HG03571 (cell line): Measurements from ENCODE around the gene TMEM201.

Source experiments
- ATAC-seq: cut with Tn5 transposase; IDR thresholded peaks from one replicate; pipeline ENCODE4 v1.9.1; 2021; ENCODE audit not compliant: unreplicated experiment

TMEM201 gene

DNA sequence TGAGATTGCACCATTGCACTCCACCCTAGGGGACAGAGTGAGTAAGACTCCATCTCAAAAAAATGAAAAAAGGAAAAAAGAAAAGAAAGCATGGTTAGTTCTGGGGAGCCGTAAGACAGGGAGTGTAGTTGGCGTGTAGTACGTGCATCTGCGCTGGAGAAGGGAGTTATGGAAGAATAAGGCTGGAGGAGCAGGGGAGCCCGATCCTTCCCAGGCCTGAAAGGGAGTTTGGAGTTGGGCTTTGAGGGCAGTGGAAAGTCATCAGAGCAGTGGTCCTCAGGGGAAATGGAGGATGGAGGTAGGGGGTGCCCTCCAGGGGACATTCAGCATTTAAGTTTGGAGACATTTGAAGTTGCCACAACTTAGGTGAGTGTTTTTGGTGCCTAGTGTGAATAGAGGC is 11.3 kb upstream of the TMEM201 start:
- no peak for ATAC-seq

DNA sequence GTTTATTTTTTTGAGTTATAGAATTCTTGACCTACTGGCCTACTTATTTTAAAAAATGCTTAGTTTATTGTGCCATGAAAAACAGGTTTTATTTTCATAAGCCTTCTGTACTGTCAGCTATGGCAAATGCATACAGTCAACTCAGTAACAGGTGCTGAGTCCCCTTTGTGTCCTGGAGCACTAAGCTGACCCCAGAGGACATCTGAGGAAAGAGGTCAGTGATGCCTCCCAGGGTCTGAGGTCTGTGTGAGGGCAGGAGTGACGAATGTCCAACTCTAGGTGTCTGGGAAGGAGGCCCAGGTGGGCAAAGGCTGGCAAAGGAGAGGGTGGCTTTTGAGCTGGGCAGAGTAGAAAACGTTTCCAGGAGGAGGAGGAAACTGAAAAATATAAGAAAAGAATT is 7.8 kb upstream of the TMEM201 start:
- no peak for ATAC-seq

DNA sequence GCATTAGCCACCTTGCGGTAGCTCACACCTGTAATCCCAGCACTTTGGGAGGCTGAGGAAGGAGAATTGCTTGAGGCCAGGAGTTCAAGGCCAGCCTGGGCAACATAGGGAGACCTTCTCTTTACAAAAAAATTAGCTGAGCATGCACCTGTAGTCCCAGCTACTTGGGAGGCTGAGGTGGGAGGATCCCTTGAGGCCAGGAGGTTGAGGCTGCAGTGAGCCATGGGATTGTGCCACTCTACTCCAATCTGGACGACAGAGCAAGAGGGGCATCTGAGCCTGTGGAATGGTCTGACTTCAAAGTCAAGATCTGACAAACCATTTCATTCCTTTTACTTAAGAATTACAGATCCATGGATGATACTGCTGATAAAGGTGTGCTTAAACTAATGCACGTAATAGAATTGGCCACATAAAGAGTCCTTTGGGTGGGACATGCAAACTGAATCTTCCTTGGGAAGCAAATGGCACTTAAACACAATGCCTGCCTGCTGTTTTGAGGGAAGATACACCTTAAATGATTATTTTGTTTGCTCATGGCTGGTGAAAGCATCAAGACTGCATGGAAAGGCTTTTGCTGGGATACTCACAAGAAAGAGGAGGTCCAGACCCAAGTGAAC is 2.5 kb upstream of the TMEM201 start:
- ATAC-seq, result no peak

DNA sequence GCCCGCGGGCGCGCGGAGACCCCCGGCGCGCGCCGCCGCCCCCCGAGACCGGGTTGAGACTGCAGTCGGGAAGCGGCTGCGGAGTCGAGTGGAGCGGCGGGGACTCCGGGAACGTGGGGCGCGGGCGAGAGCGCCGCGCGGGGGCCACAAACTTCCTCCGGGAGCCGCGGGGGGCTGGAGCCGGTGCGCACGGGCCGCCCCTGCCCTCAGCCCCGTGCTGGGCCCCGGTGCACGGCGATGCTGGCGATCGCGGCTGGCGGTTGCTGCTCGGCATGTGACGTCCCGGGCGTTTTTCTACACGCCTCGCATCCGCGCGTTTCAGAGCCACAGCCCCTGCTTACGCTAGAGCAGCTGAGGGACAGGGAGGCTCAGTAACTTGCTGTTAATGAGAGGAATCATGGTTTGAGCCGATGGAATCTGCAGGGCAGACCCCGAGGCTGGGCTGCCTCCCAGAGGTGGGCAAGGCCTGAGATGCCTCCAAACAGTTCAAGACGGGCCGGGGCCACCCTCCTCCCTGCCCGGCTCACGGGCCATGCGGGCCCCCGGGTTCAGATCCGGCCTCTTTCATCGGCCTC is 520 bp downstream of the TMEM201 start:
- ATAC-seq, result no peak

- no peak for ATAC-seq
Observed at GRCh38 chr1:9589719-9590157, 1.0 kb downstream of the TMEM201 start.

DNA sequence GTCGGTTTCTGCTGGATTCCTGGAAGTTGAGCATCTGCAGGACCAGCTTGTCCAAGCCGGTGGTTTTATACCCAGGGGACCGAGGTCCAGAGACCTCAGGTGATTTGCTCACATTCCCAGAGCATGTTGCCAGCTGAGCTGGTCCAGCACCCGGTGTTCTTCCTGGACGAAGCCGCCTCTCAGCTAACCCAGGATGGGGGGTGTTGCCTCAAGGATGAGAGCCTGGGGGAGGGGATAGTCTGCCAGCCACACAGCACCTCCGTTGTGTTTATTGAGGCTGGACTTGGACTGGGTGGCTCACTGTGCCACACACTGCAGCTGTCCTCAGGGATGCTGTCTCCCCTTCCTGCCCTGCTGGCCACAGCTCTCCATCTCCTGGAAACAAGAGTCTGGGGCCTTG is 1.5 kb downstream of the TMEM201 start:
- ATAC-seq, result no peak

- ATAC-seq, result no peak
Observed at GRCh38 chr1:9590945-9591668, 2.4 kb downstream of the TMEM201 start.

GRCh38 chr1:9591669-9592509 is 3.2 kb downstream of the TMEM201 start:
- no peak for ATAC-seq

GRCh38 chr1:9592510-9593075 is 3.9 kb downstream of the TMEM201 start:
- no peak for ATAC-seq

DNA sequence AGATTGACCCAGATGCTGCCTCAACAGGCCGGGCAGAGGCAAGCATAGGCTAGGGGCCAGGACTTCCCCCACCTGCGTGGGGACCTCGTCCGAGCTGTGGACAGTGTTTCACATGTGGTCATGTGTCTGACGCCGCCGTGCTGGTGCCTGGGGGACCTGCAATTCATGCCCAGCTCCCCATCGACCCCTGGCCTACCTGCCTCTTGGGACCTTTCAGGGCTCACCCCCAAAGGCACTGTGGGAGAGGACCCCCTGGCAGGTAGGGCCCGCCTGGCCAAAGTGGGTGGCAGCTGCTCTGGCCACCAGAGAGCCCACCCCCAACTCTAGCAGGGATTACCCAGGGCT is 4.4 kb downstream of the TMEM201 start:
- no peak for ATAC-seq

DNA sequence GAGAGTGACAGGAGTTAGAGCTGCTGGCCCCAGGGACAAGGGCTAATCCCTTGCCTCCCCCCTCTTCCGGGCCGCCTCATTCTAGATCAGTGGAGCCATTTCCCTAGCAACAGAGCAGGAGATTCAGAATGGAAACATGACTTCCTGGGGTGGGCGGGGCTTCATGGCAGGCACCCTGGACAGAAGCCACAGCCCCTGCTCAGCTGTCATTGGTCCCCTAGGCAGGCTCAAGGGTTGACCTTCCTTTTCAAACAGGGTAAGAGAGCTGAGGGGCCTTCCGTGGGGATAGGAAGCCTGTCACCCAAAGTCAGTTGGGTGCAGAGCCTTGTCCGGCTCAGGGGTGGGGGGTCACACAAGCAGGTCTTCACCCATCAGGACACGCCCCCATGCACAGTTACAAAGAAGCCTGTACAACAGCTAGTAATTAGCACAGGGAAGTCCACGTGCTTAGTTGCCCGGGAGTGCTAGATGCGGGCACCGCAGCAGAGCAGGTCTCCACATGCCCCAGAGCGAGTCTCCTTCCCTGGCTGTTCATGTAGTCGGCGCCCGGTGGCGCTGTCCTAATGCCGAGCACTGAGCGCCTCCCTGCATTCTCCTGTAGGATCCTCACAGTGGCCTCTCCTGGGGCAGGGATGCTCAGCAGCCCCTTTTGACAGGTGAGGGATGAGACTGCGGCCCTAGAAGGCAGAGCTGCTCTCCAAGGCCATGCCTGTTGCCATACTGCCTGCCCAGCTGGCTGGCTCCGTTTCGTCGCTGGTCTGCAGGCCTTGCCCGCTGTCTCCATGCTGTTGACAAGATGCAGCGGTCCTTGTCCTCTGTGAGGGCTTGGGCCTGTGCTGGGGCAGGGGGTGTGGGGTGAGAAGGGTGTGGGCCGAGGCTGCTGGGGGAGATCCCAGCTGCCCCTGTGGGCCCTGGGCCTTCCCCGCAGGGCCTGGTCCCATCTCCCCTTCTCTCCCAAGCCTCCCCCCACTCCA is 5.1 kb downstream of the TMEM201 start:
- ATAC-seq, result no peak

DNA sequence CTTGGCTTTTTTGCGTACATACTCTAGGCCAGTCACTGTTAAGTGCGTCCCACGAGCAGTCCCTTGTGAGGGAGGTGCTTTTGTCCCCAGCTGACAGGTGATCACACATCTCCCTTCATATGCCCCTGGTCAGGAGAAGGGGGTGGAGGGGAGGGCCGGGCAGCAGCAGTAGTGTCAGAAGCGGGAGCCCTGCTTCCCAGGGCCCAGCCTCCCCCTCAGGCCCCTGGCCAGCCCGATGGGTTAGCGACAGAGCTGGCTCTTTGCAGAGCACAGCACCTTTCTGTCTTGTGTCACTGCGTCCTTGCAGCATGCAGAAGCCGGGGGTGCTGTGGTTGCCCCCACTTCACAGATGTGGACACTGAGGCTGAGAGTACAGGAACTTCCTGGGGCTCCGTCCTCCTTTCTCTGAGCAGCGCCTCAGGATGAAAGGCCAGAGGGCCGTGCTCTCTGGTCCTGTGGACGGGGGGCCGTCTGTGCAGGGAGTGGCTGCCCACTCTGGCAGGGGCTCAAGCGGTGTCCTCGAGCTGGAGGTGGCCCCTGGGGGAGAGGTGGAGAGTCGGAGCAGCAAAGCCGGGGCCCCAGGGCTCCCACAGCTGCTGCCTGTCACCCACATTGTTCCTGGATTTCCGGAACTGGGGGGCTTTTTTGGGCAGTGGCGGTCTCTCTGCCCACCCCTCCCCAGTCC is 5.9 kb downstream of the TMEM201 start:
- ATAC-seq, result no peak

- no peak for ATAC-seq
Observed at GRCh38 chr1:9595156-9595967, 6.7 kb downstream of the TMEM201 start.

DNA sequence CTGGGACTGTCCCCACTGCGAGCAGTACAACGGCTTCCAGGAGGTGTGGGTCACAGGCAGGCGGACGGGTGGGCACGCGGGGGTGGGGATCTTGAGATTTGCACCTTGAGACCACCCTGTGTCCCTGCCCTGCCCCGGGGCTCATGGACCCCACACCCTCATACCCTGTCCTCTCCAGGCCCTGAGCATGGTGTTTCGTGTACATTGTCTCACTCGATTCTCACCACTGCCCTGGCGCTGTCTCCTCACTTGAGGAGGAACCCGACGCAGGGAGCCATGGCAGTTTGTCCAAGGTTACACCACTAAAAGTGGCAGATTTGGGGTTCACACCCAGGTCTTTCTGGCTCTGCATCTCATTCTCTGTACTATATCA is 7.2 kb downstream of the TMEM201 start:
- ATAC-seq, result no peak

DNA sequence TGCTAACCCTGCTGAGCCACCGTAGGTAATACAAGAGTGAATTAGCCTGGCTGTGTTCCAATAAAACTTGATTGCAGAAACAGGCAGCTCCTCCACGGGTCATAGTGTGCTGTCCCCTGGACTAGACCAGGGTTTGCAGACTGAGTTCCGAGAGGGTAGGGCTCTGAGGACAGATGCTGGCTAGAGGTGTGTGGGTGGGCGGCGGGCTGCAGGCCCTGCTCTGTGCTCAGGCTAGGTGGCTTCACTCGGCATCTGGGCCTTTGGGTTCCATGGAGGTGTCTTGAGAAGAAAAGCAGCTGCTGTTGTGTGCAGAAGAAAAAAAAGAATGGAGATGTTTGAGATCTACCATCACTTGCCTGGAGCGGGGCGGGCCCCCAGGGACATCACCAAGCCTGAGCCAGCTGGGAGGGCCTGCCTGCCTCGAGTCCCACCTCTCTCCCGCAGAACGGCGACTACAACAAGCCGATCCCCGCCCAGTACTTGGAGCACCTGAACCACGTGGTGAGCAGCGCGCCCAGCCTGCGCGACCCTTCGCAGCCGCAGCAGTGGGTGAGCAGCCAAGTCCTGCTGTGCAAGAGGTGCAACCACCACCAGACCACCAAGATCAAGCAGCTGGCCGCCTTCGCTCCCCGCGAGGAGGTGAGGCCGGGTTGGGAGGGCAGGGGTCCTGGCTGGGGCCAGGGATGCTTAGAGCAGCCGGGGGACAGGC is 7.9 kb downstream of the TMEM201 start:
- ATAC-seq, result no peak

GRCh38 chr1:9597361-9598315 is 8.9 kb downstream of the TMEM201 start:
- no peak for ATAC-seq

GRCh38 chr1:9598316-9598700 is 9.6 kb downstream of the TMEM201 start:
- ATAC-seq, result no peak
